ENCODE results near the gene DLG2.

DLG2 gene

DNA sequence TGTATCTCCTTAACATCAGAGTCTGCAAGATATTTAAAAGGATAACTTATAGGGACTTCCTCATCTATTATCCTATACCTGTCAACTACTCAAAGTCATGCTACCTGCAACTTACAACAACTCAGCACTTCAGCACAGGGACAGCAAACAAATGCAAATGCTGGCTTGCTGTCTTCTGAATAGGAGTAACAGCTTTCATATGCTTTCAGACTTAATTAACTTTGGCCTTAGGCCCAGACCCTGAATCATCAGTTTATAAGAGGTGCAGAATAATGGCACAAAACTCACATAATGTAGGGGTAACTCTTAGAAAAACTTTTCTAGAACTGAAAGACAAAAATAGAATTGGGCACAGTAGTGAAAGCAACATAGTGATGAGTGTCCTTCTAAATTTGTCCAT, 953.4 kb downstream of the DLG2 start:
- ATAC-seq (ENCODE audit: low read depth) (no peak), DNase-seq (ENCODE audit: low spot score in 2 of 2) (no peak)
- H3K9me3 Mint-ChIP-seq, result no peaks in the 10 kb centered on the region
- H3K4me1 Mint-ChIP-seq, result no peaks in the 10 kb centered on the region
- no peaks in the 10 kb centered on the region for H3K36me3 Mint-ChIP-seq
- H3K27me3 Mint-ChIP-seq, result peaks cover 9% of the 10 kb centered on the region
- H3K4me3 Mint-ChIP-seq, result no peak overlapping the region
- no peak overlapping the region for H3K27ac Mint-ChIP-seq

- Mint-ChIP-seq H3K36me3 (no peaks in the 10 kb centered on the region), H3K27ac (no peak overlapping the region), H3K27me3 (peaks cover 7% of the 10 kb centered on the region), H3K4me3 (no peak overlapping the region), H3K9me3 (no peaks in the 10 kb centered on the region), H3K4me1 (no peaks in the 10 kb centered on the region)
- no peak for DNase-seq (ENCODE audit: low spot score in 2 of 2)
- no peak for ATAC-seq (ENCODE audit: low read depth)
Measured at GRCh38 chr11:84671325-84671999, 955.7 kb downstream of the DLG2 start.

DNA sequence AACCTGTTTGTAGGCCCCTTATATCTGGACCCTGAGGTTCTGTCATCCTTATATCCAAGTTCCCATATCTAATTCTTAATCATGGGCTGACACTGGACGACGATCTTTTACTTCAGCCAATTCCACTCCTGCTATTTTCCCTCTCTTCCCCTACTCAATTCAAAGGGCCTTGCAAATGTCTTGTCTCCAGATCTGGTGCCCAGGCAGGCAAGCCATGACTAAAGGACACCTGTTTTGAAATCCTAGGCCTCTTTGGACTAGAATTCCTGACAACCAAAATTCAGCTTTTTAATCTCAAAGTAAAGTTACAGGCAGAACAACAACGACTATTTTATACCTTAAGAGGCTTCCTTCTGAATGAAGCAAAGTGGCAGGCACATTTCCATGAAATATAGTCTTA, 963.4 kb downstream of the DLG2 start:
- Mint-ChIP-seq H3K27me3 (no peaks in the 10 kb centered on the region), H3K4me1 (no peaks in the 10 kb centered on the region), H3K27ac (no peak overlapping the region), H3K36me3 (no peaks in the 10 kb centered on the region), H3K4me3 (no peak overlapping the region), H3K9me3 (no peaks in the 10 kb centered on the region)
- DNase-seq (ENCODE audit: low spot score in 2 of 2) (no peak), ATAC-seq (ENCODE audit: low read depth) (no peak)

- Mint-ChIP-seq H3K27ac (no peak overlapping the region), H3K4me1 (no peaks in the 10 kb centered on the region), H3K4me3 (no peak overlapping the region), H3K36me3 (no peaks in the 10 kb centered on the region), H3K27me3 (no peaks in the 10 kb centered on the region), H3K9me3 (peaks cover 1% of the 10 kb centered on the region)
- ATAC-seq (ENCODE audit: low read depth) (no peak), DNase-seq (ENCODE audit: low spot score in 2 of 2) (no peak)
Measured at GRCh38 chr11:84660257-84660977, 966.7 kb downstream of the DLG2 start.

GRCh38 chr11:84655712-84656111, 971.4 kb downstream of the DLG2 start:
- H3K9me3 Mint-ChIP-seq, result peaks cover 1% of the 10 kb centered on the region
- no peak overlapping the region for H3K4me3 Mint-ChIP-seq
- DNase-seq (ENCODE audit: low spot score in 2 of 2) (no peak), ATAC-seq (ENCODE audit: low read depth) (no peak)
- no peak overlapping the region for H3K27ac Mint-ChIP-seq
- H3K36me3 Mint-ChIP-seq, result no peaks in the 10 kb centered on the region
- H3K27me3 Mint-ChIP-seq, result peaks cover 1% of the 10 kb centered on the region
- H3K4me1 Mint-ChIP-seq, result no peaks in the 10 kb centered on the region

DNA sequence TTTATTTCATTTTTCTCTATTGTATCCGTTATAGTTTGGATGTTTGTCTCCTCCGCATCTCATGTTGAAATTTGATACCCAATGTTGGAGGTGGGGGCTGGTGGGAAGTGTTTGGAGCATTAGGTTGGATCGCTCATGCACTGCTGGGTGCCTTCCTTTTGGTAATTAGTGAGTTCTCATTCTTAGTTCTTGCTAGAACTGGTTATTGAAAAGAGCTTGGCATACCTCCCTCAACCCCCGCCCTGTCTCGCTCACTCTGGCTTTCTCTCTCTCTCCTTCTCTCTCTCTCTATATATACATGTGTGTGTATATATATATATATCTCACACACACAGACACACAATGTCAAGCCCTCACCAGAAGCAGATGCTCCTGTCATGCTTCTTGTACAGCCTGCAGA, 978.7 kb downstream of the DLG2 start:
- no peak overlapping the region for H3K4me3 Mint-ChIP-seq
- H3K27me3 Mint-ChIP-seq, result no peaks in the 10 kb centered on the region
- H3K36me3 Mint-ChIP-seq, result no peaks in the 10 kb centered on the region
- ATAC-seq (ENCODE audit: low read depth) (no peak), DNase-seq (ENCODE audit: low spot score in 2 of 2) (no peak)
- H3K9me3 Mint-ChIP-seq, result no peaks in the 10 kb centered on the region
- no peaks in the 10 kb centered on the region for H3K4me1 Mint-ChIP-seq
- H3K27ac Mint-ChIP-seq, result no peak overlapping the region

GRCh38 chr11:84645988-84646694, 981.0 kb downstream of the DLG2 start:
- DNase-seq (ENCODE audit: low spot score in 2 of 2) (no peak), ATAC-seq (ENCODE audit: low read depth) (no peak)
- no peaks in the 10 kb centered on the region for H3K36me3 Mint-ChIP-seq
- no peak overlapping the region for H3K27ac Mint-ChIP-seq
- no peaks in the 10 kb centered on the region for H3K4me1 Mint-ChIP-seq
- no peaks in the 10 kb centered on the region for H3K9me3 Mint-ChIP-seq
- H3K27me3 Mint-ChIP-seq, result no peaks in the 10 kb centered on the region
- H3K4me3 Mint-ChIP-seq, result no peak overlapping the region

- no peak overlapping the region for H3K27ac Mint-ChIP-seq
- no peaks in the 10 kb centered on the region for H3K36me3 Mint-ChIP-seq
- no peak overlapping the region for H3K4me3 Mint-ChIP-seq
- peaks cover 2% of the 10 kb centered on the region for H3K4me1 Mint-ChIP-seq
- ATAC-seq (ENCODE audit: low read depth) (no peak), DNase-seq (ENCODE audit: low spot score in 2 of 2) (no peak)
- H3K27me3 Mint-ChIP-seq, result peaks cover 2% of the 10 kb centered on the region
- no peaks in the 10 kb centered on the region for H3K9me3 Mint-ChIP-seq
Measured at GRCh38 chr11:84642500-84642899, 984.6 kb downstream of the DLG2 start.

GRCh38 chr11:84634309-84634708, 992.8 kb downstream of the DLG2 start:
- ATAC-seq (ENCODE audit: low read depth) (no peak), DNase-seq (ENCODE audit: low spot score in 2 of 2) (no peak)
- Mint-ChIP-seq H3K4me1 (peaks cover 2% of the 10 kb centered on the region), H3K9me3 (no peaks in the 10 kb centered on the region), H3K27ac (no peak overlapping the region), H3K4me3 (no peak overlapping the region), H3K27me3 (peaks cover 3% of the 10 kb centered on the region), H3K36me3 (no peaks in the 10 kb centered on the region)

DNA sequence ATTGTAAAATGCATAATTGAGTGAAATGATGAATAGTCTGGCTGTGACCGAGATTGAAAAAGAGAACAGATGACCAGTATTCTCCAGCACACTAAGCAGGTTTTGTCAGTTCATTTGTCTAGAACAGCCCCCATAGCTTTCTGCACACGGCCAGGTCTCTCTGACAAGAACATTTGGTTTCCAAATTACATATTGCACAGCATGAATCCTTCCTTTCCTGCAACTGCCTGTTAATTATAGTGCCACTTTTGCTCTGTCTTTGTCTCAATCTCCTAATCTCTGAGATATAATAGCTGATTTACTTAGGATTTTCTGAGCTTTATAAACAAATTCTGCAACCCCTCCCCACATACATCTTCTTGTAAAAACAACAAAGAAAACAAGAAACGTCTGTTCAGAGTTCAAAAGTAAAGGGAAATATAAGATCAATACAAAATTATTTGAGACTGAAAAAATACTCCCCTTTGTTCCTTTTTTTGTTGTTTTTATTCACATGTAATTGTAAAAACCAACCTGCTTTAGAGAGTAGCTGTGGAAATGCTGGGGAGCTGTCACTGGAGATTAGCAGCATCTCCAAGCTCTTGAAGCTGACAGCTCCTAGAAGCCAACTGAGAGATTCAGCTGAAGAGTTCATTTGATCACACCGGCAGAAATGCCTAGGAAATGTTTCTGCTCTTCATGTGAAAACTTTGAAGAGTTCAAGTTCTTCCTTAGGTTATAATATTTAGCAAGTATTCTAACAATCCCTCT, 998.1 kb downstream of the DLG2 start:
- ATAC-seq (ENCODE audit: low read depth) (no peak), DNase-seq (ENCODE audit: low spot score in 2 of 2) (no peak)
- no peak overlapping the region for H3K4me3 Mint-ChIP-seq
- H3K9me3 Mint-ChIP-seq, result no peaks in the 10 kb centered on the region
- H3K27me3 Mint-ChIP-seq, result peaks cover 3% of the 10 kb centered on the region
- no peaks in the 10 kb centered on the region for H3K4me1 Mint-ChIP-seq
- H3K36me3 Mint-ChIP-seq, result no peaks in the 10 kb centered on the region
- H3K27ac Mint-ChIP-seq, result no peak overlapping the region

DNA sequence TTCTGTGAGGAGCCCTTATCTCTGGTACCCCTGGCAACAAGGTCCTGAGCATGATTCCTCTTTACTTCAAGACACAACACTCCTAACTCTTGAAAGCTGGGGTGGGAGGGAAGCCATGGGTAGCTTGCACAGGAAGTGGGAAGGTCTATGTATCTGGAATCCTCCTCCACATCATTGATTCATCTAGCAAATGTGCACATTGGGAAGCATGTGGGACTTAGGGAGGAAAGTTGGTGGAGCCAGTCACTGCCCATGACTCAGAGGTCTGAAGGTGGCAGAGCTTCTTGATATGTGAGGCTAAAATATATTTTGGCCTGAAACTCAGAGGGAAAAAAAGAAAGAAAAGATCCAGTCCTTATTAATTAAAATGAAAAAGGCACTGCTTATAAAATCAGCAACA, 1000.9 kb downstream of the DLG2 start:
- Mint-ChIP-seq H3K27ac (no peak overlapping the region), H3K4me1 (peaks cover 3% of the 10 kb centered on the region), H3K9me3 (peaks cover 1% of the 10 kb centered on the region), H3K36me3 (no peaks in the 10 kb centered on the region), H3K27me3 (no peaks in the 10 kb centered on the region), H3K4me3 (no peak overlapping the region)
- DNase-seq (ENCODE audit: low spot score in 2 of 2), result no peak
- ATAC-seq (ENCODE audit: low read depth), result no peak

DNA sequence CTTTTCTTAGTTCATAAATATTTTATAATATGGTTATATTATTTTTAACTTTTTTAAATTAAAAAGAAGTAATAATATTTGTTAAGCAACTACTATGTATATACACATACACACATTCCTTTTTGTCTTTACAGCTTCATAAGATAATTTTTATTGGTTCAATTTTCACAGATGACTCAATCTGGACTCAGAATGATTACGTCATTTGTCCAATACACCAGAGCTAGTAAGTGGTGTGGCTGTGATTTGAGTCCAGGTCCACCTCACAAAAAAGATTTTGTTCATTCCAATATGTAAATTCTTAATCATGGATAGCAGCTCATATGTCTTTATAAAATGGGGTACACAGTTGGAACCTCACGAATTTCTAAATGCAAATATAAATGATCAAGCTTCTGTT, 1014.5 kb downstream of the DLG2 start:
- Mint-ChIP-seq H3K27me3 (peaks cover 2% of the 10 kb centered on the region), H3K9me3 (no peaks in the 10 kb centered on the region), H3K27ac (no peak overlapping the region), H3K4me1 (no peaks in the 10 kb centered on the region), H3K4me3 (no peak overlapping the region), H3K36me3 (no peaks in the 10 kb centered on the region)
- DNase-seq (ENCODE audit: low spot score in 2 of 2) (no peak), ATAC-seq (ENCODE audit: low read depth) (no peak)

DNA sequence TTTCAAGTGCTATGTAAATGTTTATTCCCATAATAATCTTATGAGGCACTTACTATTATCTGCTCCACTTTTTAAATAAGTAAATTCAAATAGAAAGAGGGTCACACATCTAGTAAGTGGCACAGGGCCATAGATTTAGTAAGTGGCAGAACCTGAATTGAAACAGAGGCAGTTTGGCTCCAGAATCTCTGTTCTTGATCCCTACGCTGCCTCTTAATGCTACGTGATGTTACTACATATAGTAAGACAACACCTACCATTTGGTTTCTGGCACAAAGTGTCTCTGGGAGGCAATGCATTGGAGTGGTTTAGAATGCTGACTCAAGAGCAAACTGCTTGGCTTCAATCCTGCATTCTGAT, 1018.3 kb downstream of the DLG2 start:
- ATAC-seq (ENCODE audit: low read depth) (no peak), DNase-seq (ENCODE audit: low spot score in 2 of 2) (no peak)

More for the DNA sequence above, 1018.3 kb downstream of the DLG2 start:
- H3K27ac Mint-ChIP-seq, result no peak overlapping the region
- H3K4me3 Mint-ChIP-seq, result no peak overlapping the region
- no peaks in the 10 kb centered on the region for H3K9me3 Mint-ChIP-seq
- H3K36me3 Mint-ChIP-seq, result no peaks in the 10 kb centered on the region
- H3K27me3 Mint-ChIP-seq, result peaks cover 3% of the 10 kb centered on the region
- H3K4me1 Mint-ChIP-seq, result no peaks in the 10 kb centered on the region

Measured in memory B cell (primary cell).